NCI-H2196 treated with DMSO at 0.1 percent for 48 hours (cell line): ENCODE measurements around the gene NLRP12.
"Not testable (repeated sequence)": the region's sequence is repeated elsewhere in the genome, so short reads cannot be mapped to it uniquely, and the experiment has no call there.

ENCODE experiments used
- DNase-seq: peaks from one replicate; lab custom pipeline; 2025; ENCODE audit not compliant: unreplicated experiment; lab: John Stamatoyannopoulos, UW

The NLRP12 gene

GRCh38 chr19:53785196-53785889, 38.8 kb downstream of the NLRP12 start:
- DNase-seq, result no peak

GRCh38 chr19:53782698-53783097, 41.4 kb downstream of the NLRP12 start:
- DNase-seq, result no peak

- not testable (repeated sequence) for DNase-seq
Observed at GRCh38 chr19:53781332-53781731, 42.8 kb downstream of the NLRP12 start.

GRCh38 chr19:53780506-53780905, 43.6 kb downstream of the NLRP12 start:
- no peak for DNase-seq

- no peak for DNase-seq
Observed at GRCh38 chr19:53775524-53775923, 48.6 kb downstream of the NLRP12 start.

- DNase-seq, result not testable (repeated sequence)
Observed at GRCh38 chr19:53774491-53774890, 49.6 kb downstream of the NLRP12 start.

GRCh38 chr19:53773999-53774398, 50.1 kb downstream of the NLRP12 start:
- no peak for DNase-seq

- DNase-seq, result peak; percentile 2
Observed at GRCh38 chr19:53772943-53773342, 51.2 kb downstream of the NLRP12 start.

- DNase-seq, result no peak
Observed at GRCh38 chr19:53771144-53771543, 53.0 kb downstream of the NLRP12 start.

- not testable (repeated sequence) for DNase-seq
Observed at GRCh38 chr19:53769696-53770309, 54.3 kb downstream of the NLRP12 start.

GRCh38 chr19:53768401-53768800, 55.7 kb downstream of the NLRP12 start:
- no peak for DNase-seq

- not testable (repeated sequence) for DNase-seq
Observed at GRCh38 chr19:53758991-53759390, 65.1 kb downstream of the NLRP12 start.
